Stimulated activated CD8-positive, alpha-beta memory T cell treated with anti-CD3 and anti-CD28 coated beads, Interleukin-7, amount 100 ng/mL, for 48 hours (primary cell): ENCODE measurements around the gene AP1S3.

Experiments used
- DNase-seq, 2 donors: peaks; one replicate each; pipeline ENCODE4 v3.0.0-alpha.2; 2020; ENCODE audit warnings: low read depth in 1 of 2; ENCODE audit errors: extremely low read depth in 1 of 2

AP1S3 gene

DNA sequence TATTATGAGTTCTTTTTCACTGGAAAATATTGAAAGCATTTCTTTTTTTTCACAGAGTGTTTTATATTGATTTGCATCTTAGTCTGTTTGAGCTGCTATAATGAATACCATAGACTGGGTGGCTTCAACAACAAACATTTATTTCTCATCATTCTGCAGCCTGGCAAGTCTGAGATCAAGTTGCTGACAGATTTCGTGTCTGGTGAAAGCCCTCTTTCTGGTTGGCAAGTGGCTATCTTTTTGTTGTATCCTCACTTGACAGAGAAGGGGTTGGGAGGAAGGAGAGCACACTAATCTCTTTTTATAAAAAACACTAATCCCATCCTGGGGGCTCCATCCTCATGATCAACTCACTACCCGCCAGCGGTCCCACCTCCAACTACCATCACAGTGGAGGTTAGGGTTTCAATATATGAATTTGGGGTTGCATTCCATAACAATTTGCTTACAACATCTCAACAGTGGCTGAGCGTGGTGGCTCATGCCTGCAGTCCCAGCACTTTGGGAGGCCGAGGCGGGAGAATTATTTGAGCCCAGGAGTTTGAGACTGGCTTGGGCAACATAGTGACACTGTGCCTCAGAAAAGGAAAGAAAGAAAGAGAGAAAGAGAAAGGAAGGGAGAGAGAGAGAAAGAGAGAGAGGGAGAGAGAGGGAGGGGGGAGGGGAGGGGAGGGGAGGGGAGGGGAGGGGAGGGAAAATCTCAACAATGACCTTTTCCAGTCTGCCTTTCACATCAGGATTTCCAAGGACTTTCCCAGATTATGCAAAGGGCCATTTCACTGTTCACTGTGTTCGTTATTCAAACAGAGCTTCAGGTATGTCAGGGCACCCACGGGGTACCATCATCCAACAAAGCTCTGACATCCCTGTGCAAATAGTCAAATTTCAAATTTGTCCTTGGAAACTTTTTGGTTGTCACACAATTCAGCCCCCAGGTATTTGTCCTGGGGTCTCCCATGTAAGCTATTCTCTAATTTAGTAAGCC, 111.1 kb downstream of the AP1S3 start:
- DNase-seq, result no peak

DNA sequence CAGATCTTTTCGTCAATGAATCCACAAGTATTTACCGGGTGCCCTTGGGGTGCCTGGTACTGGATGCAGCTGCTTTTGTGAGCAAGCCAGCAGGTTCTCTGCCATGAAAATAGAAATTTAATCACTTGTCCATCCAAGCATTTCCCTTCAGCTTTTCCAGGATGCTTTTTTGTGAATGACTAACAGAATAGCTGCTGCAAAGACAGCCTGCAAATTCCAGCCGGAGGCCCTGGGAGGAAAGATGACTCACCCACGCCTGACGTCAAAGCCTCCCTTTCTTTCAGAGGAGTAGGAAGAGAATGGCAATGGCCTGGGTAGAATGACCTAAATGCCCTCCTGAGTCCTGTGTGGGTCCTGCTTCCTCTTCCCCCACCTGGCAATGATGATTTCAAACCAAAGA, 111.9 kb downstream of the AP1S3 start:
- no peak for DNase-seq

DNA sequence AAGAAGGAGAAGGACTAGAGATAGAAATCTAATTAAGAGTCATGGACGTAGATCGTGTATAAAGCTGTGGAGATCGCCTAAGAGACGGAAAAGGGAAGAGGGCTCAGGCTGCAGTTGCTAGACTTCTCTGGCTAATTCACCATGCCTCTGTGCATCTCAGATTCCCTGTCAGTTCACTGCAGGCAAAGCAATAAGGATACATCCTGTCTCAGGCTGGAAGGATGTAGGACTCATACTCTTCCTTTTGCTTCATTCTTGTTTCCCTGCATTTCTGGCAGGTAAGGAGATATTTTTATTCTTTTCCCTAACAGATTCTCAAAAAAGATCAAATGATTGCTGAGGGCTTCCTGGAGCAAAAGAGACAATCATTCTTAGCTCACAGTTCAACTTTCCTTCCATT, 112.5 kb downstream of the AP1S3 start:
- DNase-seq, result no peak

DNA sequence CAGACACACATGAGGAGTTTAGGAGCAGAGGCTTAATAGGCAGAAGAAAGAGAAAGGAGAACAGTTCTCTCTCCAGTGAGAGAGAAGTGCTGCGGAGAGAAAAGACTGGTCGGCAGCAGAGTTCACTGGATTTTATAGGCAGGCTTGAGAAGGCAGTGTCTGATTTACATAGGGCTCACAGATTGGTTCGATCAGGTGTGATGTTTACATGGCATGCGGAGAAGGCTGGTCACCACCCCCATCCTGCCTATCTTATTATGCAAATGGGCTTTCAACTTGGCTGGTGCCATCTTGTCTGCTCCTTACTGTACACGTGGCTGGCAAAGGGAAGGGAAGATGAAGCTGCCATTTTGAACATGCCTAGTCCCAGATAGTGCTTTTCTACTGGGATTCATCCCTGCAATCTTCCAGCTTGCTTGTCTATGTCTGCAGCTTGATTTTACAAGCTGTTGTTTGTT, 113.4 kb downstream of the AP1S3 start:
- DNase-seq, result no peak

DNA sequence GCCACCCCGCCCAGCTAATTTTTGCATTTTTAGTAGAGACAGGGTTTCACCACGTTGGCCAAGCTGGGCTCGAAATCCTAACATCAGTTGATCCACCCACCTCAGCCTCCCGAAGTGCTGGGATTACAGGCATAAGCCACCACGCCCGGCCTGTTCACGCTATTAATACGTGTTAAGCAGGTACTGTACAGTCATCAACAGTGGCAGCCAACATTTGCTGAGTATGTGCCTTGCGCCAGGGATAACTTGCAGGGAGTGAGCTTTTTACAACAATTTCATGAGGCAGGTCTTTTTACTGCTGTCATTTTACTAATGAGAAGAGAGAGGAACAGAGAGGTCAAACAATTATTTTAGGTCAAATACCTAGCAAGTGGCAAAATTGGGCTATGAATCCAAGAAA, 115.2 kb downstream of the AP1S3 start:
- DNase-seq, result no peak

DNA sequence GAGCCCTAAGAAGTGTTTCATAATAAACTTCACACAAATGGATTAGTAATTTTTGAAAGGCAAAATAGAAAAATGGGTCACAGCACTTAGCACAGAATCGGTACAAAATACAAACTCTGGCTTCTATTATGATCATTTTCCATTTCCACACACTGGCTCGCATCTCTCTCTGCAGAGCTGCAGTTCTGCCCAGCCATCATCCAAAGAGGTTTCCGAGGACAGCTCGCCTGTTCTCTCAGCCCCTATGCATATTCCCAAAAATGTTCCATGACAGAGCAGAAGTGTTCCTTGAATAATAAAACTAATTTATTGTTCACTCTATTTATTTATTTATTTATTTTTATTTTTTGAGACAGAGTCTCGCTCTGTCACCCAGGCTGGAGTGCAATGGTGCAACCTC, 115.6 kb downstream of the AP1S3 start:
- DNase-seq, result no peak

DNA sequence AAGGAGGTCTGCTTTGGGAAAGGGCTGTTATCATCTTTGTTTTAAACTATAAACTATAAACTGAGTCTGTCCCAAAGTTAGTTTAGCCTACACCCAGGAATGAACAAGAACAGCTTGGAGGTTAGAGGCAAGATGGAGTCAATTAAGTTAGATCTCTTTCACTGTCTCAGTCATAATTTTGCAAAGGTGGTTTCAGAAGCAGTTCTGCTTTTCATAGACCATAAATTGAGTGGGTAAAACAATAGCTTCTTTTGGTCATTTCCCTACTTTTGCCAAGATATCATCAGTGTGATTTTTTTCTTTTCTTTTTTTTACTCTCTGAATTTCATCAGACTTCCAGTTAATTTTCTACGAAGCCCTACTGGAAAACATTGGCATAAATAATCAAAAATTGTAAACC, 117.0 kb downstream of the AP1S3 start:
- no peak for DNase-seq

DNA sequence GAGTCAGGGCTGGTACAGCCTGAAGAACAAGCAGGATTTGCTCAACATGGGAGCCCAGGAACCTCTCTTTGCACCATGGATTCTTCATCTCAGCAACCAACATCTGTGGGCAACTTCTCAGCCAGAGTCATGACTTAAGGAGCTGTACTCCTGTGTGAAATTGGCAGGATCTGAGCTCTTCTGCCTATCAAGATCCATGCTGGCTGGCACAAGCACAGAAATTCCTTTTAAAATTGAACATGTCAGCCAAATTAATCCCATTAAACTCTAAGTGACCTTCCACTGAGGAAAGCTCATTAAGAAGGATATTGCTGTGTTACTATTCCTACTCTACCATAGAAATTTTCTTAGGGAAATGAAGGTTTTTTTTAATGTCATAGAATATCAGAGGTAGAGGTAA, 124.7 kb downstream of the AP1S3 start:
- no peak for DNase-seq

DNA sequence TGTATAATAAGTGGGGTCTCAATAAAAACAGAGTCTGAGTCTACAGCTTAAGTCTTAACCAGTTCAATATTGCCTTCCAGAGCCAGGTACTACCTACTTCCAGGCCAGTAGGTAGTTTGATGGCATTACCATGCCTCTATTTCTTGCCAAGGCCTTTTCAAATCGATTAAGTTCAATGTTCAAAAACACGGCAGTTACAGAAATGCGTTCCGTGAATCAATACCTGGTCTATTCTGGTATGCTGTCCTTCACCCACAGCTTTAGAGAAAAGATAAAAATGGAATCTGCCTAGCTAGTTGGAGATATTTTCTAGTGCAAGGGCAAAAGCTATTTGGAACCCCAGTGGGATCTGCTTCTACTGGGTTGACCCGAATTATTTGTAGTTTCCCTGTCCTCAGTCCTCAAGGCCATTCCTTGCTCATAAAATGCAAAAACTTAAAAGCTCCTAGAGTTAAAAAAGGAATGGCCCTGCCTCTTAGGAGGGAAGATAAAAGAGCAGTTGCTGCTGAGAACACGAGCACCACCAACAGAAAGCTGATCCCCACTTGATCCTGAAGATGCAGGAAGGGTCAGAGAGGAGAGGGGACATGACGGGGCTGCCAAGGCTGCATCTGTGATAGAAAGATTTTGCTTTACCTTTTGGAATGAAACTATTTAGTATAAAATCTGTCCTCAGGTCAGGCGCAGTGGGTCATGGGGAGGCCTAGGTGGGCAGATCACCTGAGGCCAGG, 125.6 kb downstream of the AP1S3 start:
- no peak for DNase-seq
